Calu3 (cell line): ENCODE results near the gene SGSH. TPM values are rescaled to one million over a fixed set of nuclear protein-coding genes. Genes with fewer than 3 reads are reported as not detected.

Experiments
- BruUV-seq: library from RNA; stranded (reverse); fragments of 400-500 nt; replicated peaks from 2 replicates; lab custom pipeline; 2021; lab: Mats Ljungman, UMichigan
- CTCF ChIA-PET: fragments of 300-600 bp; sonication (Branson Sonifier 250); formaldehyde crosslinking; loops from one replicate; lab custom pipeline; 2022; ENCODE audit warnings: antibody characterized with exemption; lab: Charles Lee
- DNase-seq: peaks from one replicate; pipeline ENCODE4 v3.0.0; 2022
- H3K27ac Mint-ChIP-seq: one replicate; pipeline ENCODE4 v1.8.0; 2022; ENCODE audit warnings: mixed read lengths; ENCODE audit not compliant: unreplicated experiment
- H3K27me3 Mint-ChIP-seq: one replicate; pipeline ENCODE4 v1.8.0; 2022; ENCODE audit warnings: mixed read lengths; ENCODE audit not compliant: unreplicated experiment
- H3K36me3 Mint-ChIP-seq: one replicate; pipeline ENCODE4 v1.8.0; 2022; ENCODE audit warnings: mild to moderate bottlenecking, moderate library complexity, mixed read lengths; ENCODE audit not compliant: insufficient read depth, unreplicated experiment
- H3K4me1 Mint-ChIP-seq: one replicate; pipeline ENCODE4 v1.8.0; 2022; ENCODE audit warnings: mild to moderate bottlenecking, low read depth, mixed read lengths; ENCODE audit not compliant: unreplicated experiment
- H3K4me3 Mint-ChIP-seq: one replicate; pipeline ENCODE4 v1.8.0; 2022; ENCODE audit warnings: mild to moderate bottlenecking, low read depth, moderate library complexity, mixed read lengths; ENCODE audit not compliant: unreplicated experiment
- H3K9me3 Mint-ChIP-seq: one replicate; pipeline ENCODE4 v1.8.0; 2022; ENCODE audit warnings: low read depth, mixed read lengths; ENCODE audit not compliant: unreplicated experiment
- intact Hi-C: fragments of 100-400 bp; cut with micrococcal nuclease; formaldehyde crosslinking; loops from one replicate; pipeline ENCODE4 v1.10.0; 2022; ENCODE audit not compliant: unreplicated experiment
- total RNA-seq: library from RNA; stranded (reverse); gene quantifications from 2 replicates; pipeline ENCODE4 v1.2.3, GENCODE V29; 2022
- TF ChIP-seq, protein P1 (sequence below): fragments of 200-600 bp; IDR thresholded peaks from one replicate; pipeline ENCODE4 v1.8.0; 2022; ENCODE audit warnings: antibody characterized with exemption; ENCODE audit not compliant: unreplicated experiment

Gene SGSH
- total RNA-seq, 1 experiment from 2014 or later = 32.2 TPM

DNA sequence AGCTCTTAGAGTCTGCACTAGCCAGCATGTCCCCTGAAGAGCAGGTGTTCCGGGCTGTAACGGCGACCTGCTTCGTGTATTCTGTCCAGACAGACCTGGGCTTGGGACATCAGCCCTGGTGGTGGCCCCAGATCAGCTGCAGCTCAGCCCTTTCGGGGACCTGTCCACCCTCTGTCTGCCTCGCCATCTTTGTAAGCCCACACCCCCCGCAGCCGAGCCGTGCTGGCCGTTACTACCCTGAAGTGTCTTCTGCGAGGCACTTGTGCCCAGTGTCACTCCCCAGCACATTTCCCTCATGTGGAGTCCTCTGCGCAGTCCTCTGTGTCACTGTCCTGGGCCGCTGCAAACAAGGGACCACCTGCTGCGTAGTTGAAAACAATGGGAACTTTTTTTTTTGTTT, 39.9 kb downstream of the SGSH start:
- intact Hi-C loops = no loop called here
- Mint-ChIP-seq H3K4me1 (peaks cover 6% of the 10 kb centered on the region), H3K9me3 (no peaks in the 10 kb centered on the region), H3K27ac (no peak overlapping the region), H3K27me3 (no peaks in the 10 kb centered on the region), H3K36me3 (peaks cover 6% of the 10 kb centered on the region), H3K4me3 (no peak overlapping the region)
- TF ChIP-seq, protein P1, sequence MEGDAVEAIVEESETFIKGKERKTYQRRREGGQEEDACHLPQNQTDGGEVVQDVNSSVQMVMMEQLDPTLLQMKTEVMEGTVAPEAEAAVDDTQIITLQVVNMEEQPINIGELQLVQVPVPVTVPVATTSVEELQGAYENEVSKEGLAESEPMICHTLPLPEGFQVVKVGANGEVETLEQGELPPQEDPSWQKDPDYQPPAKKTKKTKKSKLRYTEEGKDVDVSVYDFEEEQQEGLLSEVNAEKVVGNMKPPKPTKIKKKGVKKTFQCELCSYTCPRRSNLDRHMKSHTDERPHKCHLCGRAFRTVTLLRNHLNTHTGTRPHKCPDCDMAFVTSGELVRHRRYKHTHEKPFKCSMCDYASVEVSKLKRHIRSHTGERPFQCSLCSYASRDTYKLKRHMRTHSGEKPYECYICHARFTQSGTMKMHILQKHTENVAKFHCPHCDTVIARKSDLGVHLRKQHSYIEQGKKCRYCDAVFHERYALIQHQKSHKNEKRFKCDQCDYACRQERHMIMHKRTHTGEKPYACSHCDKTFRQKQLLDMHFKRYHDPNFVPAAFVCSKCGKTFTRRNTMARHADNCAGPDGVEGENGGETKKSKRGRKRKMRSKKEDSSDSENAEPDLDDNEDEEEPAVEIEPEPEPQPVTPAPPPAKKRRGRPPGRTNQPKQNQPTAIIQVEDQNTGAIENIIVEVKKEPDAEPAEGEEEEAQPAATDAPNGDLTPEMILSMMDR = no peak
- no peak for DNase-seq
- CTCF ChIA-PET = no interaction called here
- no TSS peak for BruUV-seq

DNA sequence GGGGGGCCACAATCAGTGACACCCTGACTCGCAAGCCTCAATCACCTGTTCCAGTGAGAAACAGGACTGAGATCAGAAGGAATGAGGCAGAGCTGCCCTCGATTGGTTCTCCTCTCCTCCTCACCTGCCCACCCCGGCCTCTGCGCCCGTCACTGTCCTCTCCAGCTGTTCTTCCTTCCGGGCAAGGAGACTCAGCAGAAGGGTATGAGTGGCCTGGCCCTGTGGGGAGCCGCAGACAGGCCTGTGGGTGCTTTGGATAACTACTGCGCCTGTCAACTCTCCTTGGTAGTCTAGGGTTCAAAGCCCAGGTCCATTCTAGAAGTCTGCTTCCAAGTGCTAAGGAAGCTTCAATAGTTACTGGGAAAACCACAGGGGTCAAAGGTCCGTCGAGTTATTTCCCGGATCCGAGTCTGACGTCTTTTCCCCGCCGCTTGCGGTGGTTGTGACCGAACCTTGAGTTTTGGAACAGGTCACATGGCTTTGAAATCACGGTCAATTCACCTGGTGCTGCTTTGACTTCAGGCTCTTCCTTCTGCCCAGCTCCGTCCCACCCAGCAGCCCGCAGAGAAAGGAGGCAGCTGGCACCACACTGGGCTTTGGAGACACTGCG, 42.0 kb downstream of the SGSH start:
- H3K27ac Mint-ChIP-seq = no peak overlapping the region
- TF ChIP-seq, protein P1 = no peak
- no peak for DNase-seq
- no peaks in the 10 kb centered on the region for H3K9me3 Mint-ChIP-seq
- H3K27me3 Mint-ChIP-seq = no peaks in the 10 kb centered on the region
- no TSS peak for BruUV-seq
- peaks cover 6% of the 10 kb centered on the region for H3K36me3 Mint-ChIP-seq
- CTCF ChIA-PET = no interaction called here
- H3K4me3 Mint-ChIP-seq = no peak overlapping the region
- intact Hi-C loops = no loop called here
- peaks cover 10% of the 10 kb centered on the region for H3K4me1 Mint-ChIP-seq

DNA sequence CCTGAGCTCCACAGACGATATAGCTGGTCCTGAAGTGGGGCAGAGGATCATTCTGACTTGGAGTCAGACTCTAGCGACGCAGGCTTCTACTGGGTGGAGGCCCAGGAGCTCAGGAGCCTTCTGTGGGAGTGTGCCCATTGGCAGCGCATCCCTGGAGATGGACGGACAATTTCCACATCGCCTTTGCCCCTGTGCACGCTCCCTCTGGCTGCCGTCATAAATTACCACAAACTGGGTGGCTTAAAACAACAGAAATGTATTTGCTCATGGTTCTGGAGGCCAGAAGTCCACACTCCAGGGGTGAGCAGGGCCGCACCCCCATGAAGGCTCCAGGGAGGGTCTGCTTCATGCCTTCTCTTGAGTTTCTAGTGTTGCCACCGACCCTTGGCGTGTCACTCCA, 43.4 kb downstream of the SGSH start:
- Mint-ChIP-seq H3K27me3 (no peaks in the 10 kb centered on the region), H3K4me3 (no peak overlapping the region), H3K4me1 (peaks cover 10% of the 10 kb centered on the region), H3K36me3 (peaks cover 6% of the 10 kb centered on the region), H3K9me3 (no peaks in the 10 kb centered on the region), H3K27ac (no peak overlapping the region)
- TF ChIP-seq, protein P1 = no peak
- CTCF ChIA-PET = no interaction called here
- intact Hi-C loops = no loop called here
- BruUV-seq = no TSS peak
- DNase-seq = no peak

DNA sequence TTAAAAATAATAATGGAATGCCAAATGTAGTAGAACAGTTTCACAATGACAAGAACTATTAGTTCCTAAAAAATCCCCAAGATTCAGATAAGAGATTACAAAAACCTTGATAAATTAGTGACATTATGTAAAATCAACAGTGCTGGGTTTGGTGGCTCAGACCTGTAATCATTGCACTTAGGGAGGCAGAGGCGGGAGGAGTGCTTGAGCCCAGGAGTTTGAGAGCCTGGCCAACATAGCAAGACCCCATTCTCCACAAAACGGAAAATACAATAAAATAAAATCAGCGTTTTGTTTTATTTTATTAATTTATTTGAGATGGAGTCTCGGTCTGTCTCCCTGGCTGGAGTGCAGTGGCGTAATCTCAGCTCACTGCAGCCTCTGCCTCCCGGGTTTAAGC, 46.2 kb downstream of the SGSH start:
- intact Hi-C loops = no loop called here
- no peaks in the 10 kb centered on the region for H3K9me3 Mint-ChIP-seq
- H3K4me1 Mint-ChIP-seq = peaks cover 33% of the 10 kb centered on the region
- H3K36me3 Mint-ChIP-seq = peaks cover 19% of the 10 kb centered on the region
- no peak overlapping the region for H3K4me3 Mint-ChIP-seq
- BruUV-seq = no TSS peak
- TF ChIP-seq, protein P1 = no peak
- no peak overlapping the region for H3K27ac Mint-ChIP-seq
- CTCF ChIA-PET = no interaction called here
- H3K27me3 Mint-ChIP-seq = no peaks in the 10 kb centered on the region
- DNase-seq = no peak
